ENCODE results near the gene ATXN1.

DNA sequence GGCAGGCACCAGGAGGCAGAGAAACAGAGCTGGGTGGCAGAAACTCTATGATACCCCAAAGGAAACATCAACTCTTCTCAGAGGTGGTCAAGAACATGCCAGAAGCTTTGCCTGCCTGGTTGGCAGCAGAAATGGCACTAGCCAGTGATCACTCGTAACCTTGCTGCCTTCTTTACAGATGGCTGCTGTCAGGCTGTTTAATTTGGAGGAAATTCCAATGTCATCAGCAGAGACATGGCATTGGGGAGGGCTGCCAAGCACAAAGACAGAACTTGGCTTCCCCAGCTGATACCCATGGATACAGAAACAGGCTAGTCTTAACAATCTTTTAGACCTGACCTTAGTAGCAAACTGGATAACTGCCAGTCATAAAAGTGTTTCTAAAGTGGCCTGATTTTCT, 369.2 kb downstream of the ATXN1 start:
- TF ChIP-seq, protein P1, sequence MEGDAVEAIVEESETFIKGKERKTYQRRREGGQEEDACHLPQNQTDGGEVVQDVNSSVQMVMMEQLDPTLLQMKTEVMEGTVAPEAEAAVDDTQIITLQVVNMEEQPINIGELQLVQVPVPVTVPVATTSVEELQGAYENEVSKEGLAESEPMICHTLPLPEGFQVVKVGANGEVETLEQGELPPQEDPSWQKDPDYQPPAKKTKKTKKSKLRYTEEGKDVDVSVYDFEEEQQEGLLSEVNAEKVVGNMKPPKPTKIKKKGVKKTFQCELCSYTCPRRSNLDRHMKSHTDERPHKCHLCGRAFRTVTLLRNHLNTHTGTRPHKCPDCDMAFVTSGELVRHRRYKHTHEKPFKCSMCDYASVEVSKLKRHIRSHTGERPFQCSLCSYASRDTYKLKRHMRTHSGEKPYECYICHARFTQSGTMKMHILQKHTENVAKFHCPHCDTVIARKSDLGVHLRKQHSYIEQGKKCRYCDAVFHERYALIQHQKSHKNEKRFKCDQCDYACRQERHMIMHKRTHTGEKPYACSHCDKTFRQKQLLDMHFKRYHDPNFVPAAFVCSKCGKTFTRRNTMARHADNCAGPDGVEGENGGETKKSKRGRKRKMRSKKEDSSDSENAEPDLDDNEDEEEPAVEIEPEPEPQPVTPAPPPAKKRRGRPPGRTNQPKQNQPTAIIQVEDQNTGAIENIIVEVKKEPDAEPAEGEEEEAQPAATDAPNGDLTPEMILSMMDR (IDR thresholded peaks at IDR 0.05), result no peak
- TF ChIP-seq POLR2A (IDR thresholded peaks at IDR 0.05; ENCODE audit: low read length) (no peak), HDAC2 (IDR thresholded peaks at IDR 0.05) (no peak), POLR2AphosphoS2 (conservative IDR thresholded peaks at IDR 0.05; ENCODE audit: low read length) (no peak), CHD4 (IDR thresholded peaks at IDR 0.05; ENCODE audit: borderline replicate concordance) (no peak), MAZ (IDR thresholded peaks at IDR 0.05; ENCODE audit: borderline replicate concordance, low read depth, low read length) (no peak), CHD2 (IDR thresholded peaks at IDR 0.05; ENCODE audit: low read length, partially characterized antibody) (no peak), EHMT2 (IDR thresholded peaks at IDR 0.05; ENCODE audit: low read depth) (no peak), NFE2L2 (conservative IDR thresholded peaks at IDR 0.05; ENCODE audit: low read length) (no peak), EP300 (IDR thresholded peaks at IDR 0.05) (no peak)
- TF ChIP-seq, protein P2, sequence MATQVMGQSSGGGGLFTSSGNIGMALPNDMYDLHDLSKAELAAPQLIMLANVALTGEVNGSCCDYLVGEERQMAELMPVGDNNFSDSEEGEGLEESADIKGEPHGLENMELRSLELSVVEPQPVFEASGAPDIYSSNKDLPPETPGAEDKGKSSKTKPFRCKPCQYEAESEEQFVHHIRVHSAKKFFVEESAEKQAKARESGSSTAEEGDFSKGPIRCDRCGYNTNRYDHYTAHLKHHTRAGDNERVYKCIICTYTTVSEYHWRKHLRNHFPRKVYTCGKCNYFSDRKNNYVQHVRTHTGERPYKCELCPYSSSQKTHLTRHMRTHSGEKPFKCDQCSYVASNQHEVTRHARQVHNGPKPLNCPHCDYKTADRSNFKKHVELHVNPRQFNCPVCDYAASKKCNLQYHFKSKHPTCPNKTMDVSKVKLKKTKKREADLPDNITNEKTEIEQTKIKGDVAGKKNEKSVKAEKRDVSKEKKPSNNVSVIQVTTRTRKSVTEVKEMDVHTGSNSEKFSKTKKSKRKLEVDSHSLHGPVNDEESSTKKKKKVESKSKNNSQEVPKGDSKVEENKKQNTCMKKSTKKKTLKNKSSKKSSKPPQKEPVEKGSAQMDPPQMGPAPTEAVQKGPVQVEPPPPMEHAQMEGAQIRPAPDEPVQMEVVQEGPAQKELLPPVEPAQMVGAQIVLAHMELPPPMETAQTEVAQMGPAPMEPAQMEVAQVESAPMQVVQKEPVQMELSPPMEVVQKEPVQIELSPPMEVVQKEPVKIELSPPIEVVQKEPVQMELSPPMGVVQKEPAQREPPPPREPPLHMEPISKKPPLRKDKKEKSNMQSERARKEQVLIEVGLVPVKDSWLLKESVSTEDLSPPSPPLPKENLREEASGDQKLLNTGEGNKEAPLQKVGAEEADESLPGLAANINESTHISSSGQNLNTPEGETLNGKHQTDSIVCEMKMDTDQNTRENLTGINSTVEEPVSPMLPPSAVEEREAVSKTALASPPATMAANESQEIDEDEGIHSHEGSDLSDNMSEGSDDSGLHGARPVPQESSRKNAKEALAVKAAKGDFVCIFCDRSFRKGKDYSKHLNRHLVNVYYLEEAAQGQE (IDR thresholded peaks at IDR 0.05), result no peak
